Stomach (tissue), 4 donors: ENCODE measurements around the gene TVP23B.
"Not testable (repeated sequence)": the region's sequence is repeated elsewhere in the genome, so short reads cannot be mapped to it uniquely, and the experiment has no call there.

Experiments
- EP300 ChIP-seq: sonication (generic); formaldehyde crosslinking; IDR thresholded peaks from one replicate; pipeline ENCODE4 v1.6.1; 2017; ENCODE audit warnings: antibody characterized with exemption
- POLR2A ChIP-seq, 4 donors: fragments of 450-650 bp; IDR thresholded peaks; one replicate each; pipeline ENCODE4 v1.6.1; 2016; ENCODE audit warnings: antibody characterized with exemption in 4 of 4, control low read depth in 2 of 4, mild to moderate bottlenecking in 1 of 4, moderate library complexity in 1 of 4
- POLR2AphosphoS5 ChIP-seq, 3 donors: sonication (generic); formaldehyde crosslinking; IDR thresholded peaks; one replicate each; pipeline ENCODE4 v1.6.1; 2016; ENCODE audit warnings: antibody characterized with exemption in 3 of 3
- TF ChIP-seq, protein P1 (sequence below), 7 experiments: fragments of 450-650 bp in 4 of 7; fragments of 200-600 bp in 3 of 7; sonication (generic) in 3 of 7; IDR thresholded peaks; one replicate each; pipeline ENCODE4 v1.5.1; 2016 to 2019; ENCODE audit warnings: antibody characterized with exemption in 7 of 7, control low read depth in 2 of 7, mild to moderate bottlenecking in 1 of 7

DNA sequence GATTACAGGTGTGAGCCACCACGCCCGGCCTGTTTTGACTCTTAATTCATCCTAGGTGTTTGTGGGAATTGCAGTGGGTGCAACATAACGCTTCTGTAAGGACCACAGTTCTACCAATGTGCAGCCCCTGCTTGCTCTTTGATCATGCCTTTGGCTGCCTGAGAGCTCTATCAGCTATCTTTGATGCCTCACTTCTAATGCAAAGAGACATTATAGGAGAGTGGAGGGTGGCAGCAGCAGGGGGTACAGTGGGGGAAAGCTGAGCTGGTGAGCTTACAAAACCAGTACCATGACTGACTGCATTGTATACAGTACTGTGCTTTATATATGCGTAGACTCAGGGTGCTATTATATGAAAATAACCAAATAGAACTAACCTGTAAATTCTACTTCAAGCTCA lies 10.4 kb upstream of the TVP23B start:
- not testable (repeated sequence) for TF ChIP-seq POLR2A (IDR thresholded peaks at IDR 0.05); POLR2AphosphoS5 (IDR thresholded peaks at IDR 0.05); EP300
- TF ChIP-seq, protein P1, sequence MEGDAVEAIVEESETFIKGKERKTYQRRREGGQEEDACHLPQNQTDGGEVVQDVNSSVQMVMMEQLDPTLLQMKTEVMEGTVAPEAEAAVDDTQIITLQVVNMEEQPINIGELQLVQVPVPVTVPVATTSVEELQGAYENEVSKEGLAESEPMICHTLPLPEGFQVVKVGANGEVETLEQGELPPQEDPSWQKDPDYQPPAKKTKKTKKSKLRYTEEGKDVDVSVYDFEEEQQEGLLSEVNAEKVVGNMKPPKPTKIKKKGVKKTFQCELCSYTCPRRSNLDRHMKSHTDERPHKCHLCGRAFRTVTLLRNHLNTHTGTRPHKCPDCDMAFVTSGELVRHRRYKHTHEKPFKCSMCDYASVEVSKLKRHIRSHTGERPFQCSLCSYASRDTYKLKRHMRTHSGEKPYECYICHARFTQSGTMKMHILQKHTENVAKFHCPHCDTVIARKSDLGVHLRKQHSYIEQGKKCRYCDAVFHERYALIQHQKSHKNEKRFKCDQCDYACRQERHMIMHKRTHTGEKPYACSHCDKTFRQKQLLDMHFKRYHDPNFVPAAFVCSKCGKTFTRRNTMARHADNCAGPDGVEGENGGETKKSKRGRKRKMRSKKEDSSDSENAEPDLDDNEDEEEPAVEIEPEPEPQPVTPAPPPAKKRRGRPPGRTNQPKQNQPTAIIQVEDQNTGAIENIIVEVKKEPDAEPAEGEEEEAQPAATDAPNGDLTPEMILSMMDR (IDR thresholded peaks at IDR 0.05) = not testable (repeated sequence)
